ENCODE data around the gene GNGT1. TPM values are rescaled to one million over a fixed set of nuclear protein-coding genes. Genes with fewer than 3 reads are reported as not detected.

Gene GNGT1
- total and polyA plus RNA-seq, 2 donors (not counting 3 experiments of a cell fraction or from before 2014, with no cell fraction given) = not detected

DNA sequence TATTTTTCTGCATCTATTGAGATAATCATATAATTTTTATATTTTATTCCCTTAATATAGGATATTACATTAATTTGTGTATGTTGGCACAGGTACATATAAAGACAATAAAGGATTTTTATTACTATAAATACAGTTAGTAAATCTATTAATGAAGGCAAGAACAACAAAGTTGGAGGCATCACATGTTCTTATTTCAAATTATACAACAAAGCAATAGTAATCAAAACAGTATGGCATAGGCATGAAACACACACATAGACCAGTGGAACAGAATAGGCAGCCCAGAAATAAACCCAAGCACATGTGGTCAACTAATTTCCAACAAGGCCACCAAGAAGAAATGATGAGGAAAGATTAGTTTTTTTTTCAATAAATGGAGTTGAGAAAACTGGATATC is 27.0 kb upstream of the GNGT1 start:
- POLR2A ChIA-PET = no interaction called here

DNA sequence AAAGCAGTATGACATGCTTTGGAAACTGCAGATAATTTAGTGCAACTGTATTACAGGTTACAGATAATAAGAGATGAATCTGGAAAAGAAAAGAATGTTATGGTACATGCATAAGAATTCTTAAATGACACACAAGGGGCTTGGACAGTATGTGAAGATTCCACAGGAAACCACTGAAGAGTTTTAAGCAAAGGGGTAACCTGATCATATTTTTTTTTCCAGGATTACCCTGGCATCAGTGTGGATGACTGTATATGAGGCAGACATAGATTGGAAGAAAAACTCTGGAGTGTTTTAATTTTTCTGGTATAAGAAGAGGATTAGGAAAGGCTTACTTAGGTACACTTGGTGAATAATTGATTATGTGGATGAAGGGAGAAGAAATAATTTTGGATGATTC is 23.9 kb upstream of the GNGT1 start:
- H3K4me1 ChIP-seq (ENCODE audit: control insufficient read depth, extremely low read depth, insufficient read depth, low read length) = no peaks in the 10 kb centered on the region
- no peaks in the 10 kb centered on the region for H3K79me2 ChIP-seq (ENCODE audit: control insufficient read depth, insufficient read depth, low read length)
- ChIA-PET POLR2A (no interaction called here), CTCF (no interaction called here)
- H3K9me1 ChIP-seq (replicated peaks; ENCODE audit: control insufficient read depth, extremely low read depth, insufficient read depth, low read length) = no peaks in the 10 kb centered on the region
- H3K36me3 ChIP-seq (ENCODE audit: control insufficient read depth in 2 of 2, extremely low read depth in 1 of 2, insufficient read depth in 2 of 2, low read length in 2 of 2) = no peaks in the 10 kb centered on the region
- no peaks in the 10 kb centered on the region for H3K9me3 ChIP-seq (replicated peaks; ENCODE audit: control insufficient read depth, insufficient read depth, low read length)
- H3K4me2 ChIP-seq (ENCODE audit: insufficient read depth, low read length) = no peak overlapping the region
- FAIRE-seq (no peak), DNase-seq (ENCODE audit: low read depth, low spot score) (no peak)
- TF ChIP-seq FOS (IDR thresholded peaks at IDR 0.05; ENCODE audit: borderline replicate concordance, insufficient read depth, low read length) (no peak), GATA2 (IDR thresholded peaks at IDR 0.05; ENCODE audit: insufficient read depth, insufficient read length, low read depth, low read length) (no peak), POLR2A (IDR thresholded peaks at IDR 0.05; ENCODE audit: low read depth, low read length) (no peak), EZH2 (IDR thresholded peaks at IDR 0.05; ENCODE audit: borderline replicate concordance, low read depth, low read length, severe bottlenecking) (no peak), MYC (IDR thresholded peaks at IDR 0.05; ENCODE audit: low read depth, low read length) (no peak), POLR2AphosphoS5 (IDR thresholded peaks at IDR 0.05; ENCODE audit: insufficient read depth, low read depth, low read length) (no peak), JUN (IDR thresholded peaks at IDR 0.05; ENCODE audit: borderline replicate concordance, insufficient read depth, insufficient read length, low read depth) (no peak)
- TF ChIP-seq, protein P1, sequence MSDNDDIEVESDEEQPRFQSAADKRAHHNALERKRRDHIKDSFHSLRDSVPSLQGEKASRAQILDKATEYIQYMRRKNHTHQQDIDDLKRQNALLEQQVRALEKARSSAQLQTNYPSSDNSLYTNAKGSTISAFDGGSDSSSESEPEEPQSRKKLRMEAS (IDR thresholded peaks at IDR 0.05; ENCODE audit: insufficient read depth, insufficient read length) = no peak
- TF ChIP-seq, protein P2, sequence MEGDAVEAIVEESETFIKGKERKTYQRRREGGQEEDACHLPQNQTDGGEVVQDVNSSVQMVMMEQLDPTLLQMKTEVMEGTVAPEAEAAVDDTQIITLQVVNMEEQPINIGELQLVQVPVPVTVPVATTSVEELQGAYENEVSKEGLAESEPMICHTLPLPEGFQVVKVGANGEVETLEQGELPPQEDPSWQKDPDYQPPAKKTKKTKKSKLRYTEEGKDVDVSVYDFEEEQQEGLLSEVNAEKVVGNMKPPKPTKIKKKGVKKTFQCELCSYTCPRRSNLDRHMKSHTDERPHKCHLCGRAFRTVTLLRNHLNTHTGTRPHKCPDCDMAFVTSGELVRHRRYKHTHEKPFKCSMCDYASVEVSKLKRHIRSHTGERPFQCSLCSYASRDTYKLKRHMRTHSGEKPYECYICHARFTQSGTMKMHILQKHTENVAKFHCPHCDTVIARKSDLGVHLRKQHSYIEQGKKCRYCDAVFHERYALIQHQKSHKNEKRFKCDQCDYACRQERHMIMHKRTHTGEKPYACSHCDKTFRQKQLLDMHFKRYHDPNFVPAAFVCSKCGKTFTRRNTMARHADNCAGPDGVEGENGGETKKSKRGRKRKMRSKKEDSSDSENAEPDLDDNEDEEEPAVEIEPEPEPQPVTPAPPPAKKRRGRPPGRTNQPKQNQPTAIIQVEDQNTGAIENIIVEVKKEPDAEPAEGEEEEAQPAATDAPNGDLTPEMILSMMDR (IDR thresholded peaks at IDR 0.05; ENCODE audit: extremely low read depth in 1 of 2, insufficient read depth in 1 of 2, low read depth in 1 of 2, low read length in 2 of 2) = no peak
- intact Hi-C loops (cut with micrococcal nuclease) (no loop called here), dilution Hi-C loops (cut with MboI; ENCODE audit: extremely low pct_ligation_motif_present, low sequenced_read_pairs) (no loop called here)
- H3K27me3 ChIP-seq (ENCODE audit: control insufficient read depth in 2 of 2, insufficient read depth in 2 of 2, low read length in 2 of 2) = no peaks in the 10 kb centered on the region
- no TSS peak for BruUV-seq (replicated peaks)
- no peak overlapping the region for H3K4me3 ChIP-seq (replicated peaks in 1 of 3; ENCODE audit: insufficient read depth in 1 of 3, low read depth in 1 of 3, low read length in 3 of 3)
- no peak overlapping the region for H3K27ac ChIP-seq (ENCODE audit: insufficient read depth, low read depth, low read length)
- H4K20me1 ChIP-seq (replicated peaks; ENCODE audit: control insufficient read depth, extremely low read depth, insufficient read depth, low read length) = no peaks in the 10 kb centered on the region
- no peak overlapping the region for H3K9ac ChIP-seq (replicated peaks; ENCODE audit: extremely low read depth, insufficient read depth, low read length)
- no peak overlapping the region for H2AFZ ChIP-seq (ENCODE audit: low read depth, low read length)

More for the DNA sequence above, 27.0 kb upstream of the GNGT1 start:
- no peak for DNase-seq (ENCODE audit: low read depth, low spot score)
- Histone ChIP-seq H3K4me2 (ENCODE audit: insufficient read depth, low read length) (no peak overlapping the region), H4K20me1 (replicated peaks; ENCODE audit: control insufficient read depth, extremely low read depth, insufficient read depth, low read length) (no peaks in the 10 kb centered on the region), H3K9me3 (replicated peaks; ENCODE audit: control insufficient read depth, insufficient read depth, low read length) (no peaks in the 10 kb centered on the region), H3K79me2 (ENCODE audit: control insufficient read depth, insufficient read depth, low read length) (no peaks in the 10 kb centered on the region), H3K27ac (ENCODE audit: insufficient read depth, low read depth, low read length) (no peak overlapping the region), H3K27me3 (ENCODE audit: control insufficient read depth in 2 of 2, insufficient read depth in 2 of 2, low read length in 2 of 2) (no peaks in the 10 kb centered on the region), H3K4me3 (replicated peaks in 1 of 3; ENCODE audit: insufficient read depth in 1 of 3, low read depth in 1 of 3, low read length in 3 of 3) (no peak overlapping the region), H3K9ac (replicated peaks; ENCODE audit: extremely low read depth, insufficient read depth, low read length) (no peak overlapping the region), H3K9me1 (replicated peaks; ENCODE audit: control insufficient read depth, extremely low read depth, insufficient read depth, low read length) (no peaks in the 10 kb centered on the region), H3K4me1 (ENCODE audit: control insufficient read depth, extremely low read depth, insufficient read depth, low read length) (no peaks in the 10 kb centered on the region), H2AFZ (ENCODE audit: low read depth, low read length) (no peak overlapping the region), H3K36me3 (ENCODE audit: control insufficient read depth in 2 of 2, extremely low read depth in 1 of 2, insufficient read depth in 2 of 2, low read length in 2 of 2) (no peaks in the 10 kb centered on the region)
- no peak for FAIRE-seq
- no TSS peak for BruUV-seq (replicated peaks)
- intact Hi-C loops (cut with micrococcal nuclease) (no loop called here), dilution Hi-C loops (cut with MboI; ENCODE audit: extremely low pct_ligation_motif_present, low sequenced_read_pairs) (no loop called here)
- CTCF ChIA-PET = no interaction called here
- TF ChIP-seq POLR2A (IDR thresholded peaks at IDR 0.05; ENCODE audit: low read depth, low read length) (no peak), POLR2AphosphoS5 (IDR thresholded peaks at IDR 0.05; ENCODE audit: insufficient read depth, low read depth, low read length) (no peak)

Data from endothelial cell of umbilical vein (primary cell).